Chondrocyte (in vitro differentiated cells): ENCODE measurements around the gene PPIE. TPM values are rescaled to one million over a fixed set of nuclear protein-coding genes. Genes with fewer than 3 reads are reported as not detected.
A peak's percentile ranks its signal among the peaks of the same experiment; 100 is the strongest.

Experiments
- DNase-seq: peaks from one replicate; pipeline ENCODE4 v3.0.0; 2021; ENCODE audit warnings: mixed read lengths, low spot score
- H3K27ac Mint-ChIP-seq: one replicate; pipeline ENCODE4 v1.8.0; 2021; ENCODE audit warnings: mild to moderate bottlenecking, moderate library complexity, mixed read lengths; ENCODE audit not compliant: unreplicated experiment
- H3K27me3 Mint-ChIP-seq: 2 replicates; pipeline ENCODE4 v1.8.0; 2021; ENCODE audit warnings: low read depth, mixed read lengths
- H3K36me3 Mint-ChIP-seq: 2 replicates; pipeline ENCODE4 v1.8.0; 2021; ENCODE audit warnings: low read depth, mixed read lengths
- H3K4me1 Mint-ChIP-seq: 2 replicates; pipeline ENCODE4 v1.8.0; 2021; ENCODE audit warnings: low read depth, mild to moderate bottlenecking, mixed read lengths
- H3K4me3 Mint-ChIP-seq: one replicate; pipeline ENCODE4 v1.8.0; 2021; ENCODE audit warnings: mild to moderate bottlenecking, moderate library complexity, mixed read lengths; ENCODE audit not compliant: unreplicated experiment
- H3K9me3 Mint-ChIP-seq: 2 replicates; pipeline ENCODE4 v1.8.0; 2021; ENCODE audit warnings: low read depth, mixed read lengths
- CTCF ChIP-seq: fragments of 200-600 bp; sonication (generic); IDR thresholded peaks from 2 replicates; pipeline ENCODE4 v1.5.0; 2021; ENCODE audit warnings: antibody characterized with exemption, mild to moderate bottlenecking, moderate library complexity
- total RNA-seq: library from RNA; stranded (reverse); gene quantifications from 3 replicates; pipeline ENCODE4 v1.2.1, GENCODE V29; 2021

The PPIE gene
- total RNA-seq, 1 donor from 2014 or later: 31.5 TPM

- peaks cover 2% of the 10 kb centered on the region for H3K36me3 Mint-ChIP-seq
- no peak overlapping the region for H3K27ac Mint-ChIP-seq
- no peak overlapping the region for H3K4me3 Mint-ChIP-seq
- TF ChIP-seq CTCF: peak; percentile 82
- H3K4me1 Mint-ChIP-seq: peaks cover 8% of the 10 kb centered on the region
- no peak for DNase-seq
- peaks cover 2% of the 10 kb centered on the region for H3K27me3 Mint-ChIP-seq
- peaks cover 3% of the 10 kb centered on the region for H3K9me3 Mint-ChIP-seq
These were observed 61.2 kb downstream of the PPIE start for GRCh38 chr1:39799770-39800470.

- Mint-ChIP-seq H3K4me1 (peaks cover 8% of the 10 kb centered on the region), H3K9me3 (peaks cover 6% of the 10 kb centered on the region), H3K27ac (no peak overlapping the region), H3K27me3 (peaks cover 2% of the 10 kb centered on the region), H3K36me3 (peaks cover 3% of the 10 kb centered on the region), H3K4me3 (no peak overlapping the region)
- no peak for DNase-seq
- no peak for TF ChIP-seq CTCF
These were observed 61.8 kb downstream of the PPIE start for GRCh38 chr1:39800471-39800835.

- H3K4me3 Mint-ChIP-seq: no peak overlapping the region
- peaks cover 9% of the 10 kb centered on the region for H3K9me3 Mint-ChIP-seq
- peaks cover 6% of the 10 kb centered on the region for H3K36me3 Mint-ChIP-seq
- H3K27ac Mint-ChIP-seq: no peak overlapping the region
- peaks cover 8% of the 10 kb centered on the region for H3K4me1 Mint-ChIP-seq
- H3K27me3 Mint-ChIP-seq: no peaks in the 10 kb centered on the region
- TF ChIP-seq CTCF: no peak
- DNase-seq: peak; percentile 51
These were observed 64.0 kb downstream of the PPIE start for GRCh38 chr1:39802496-39803260.

DNA sequence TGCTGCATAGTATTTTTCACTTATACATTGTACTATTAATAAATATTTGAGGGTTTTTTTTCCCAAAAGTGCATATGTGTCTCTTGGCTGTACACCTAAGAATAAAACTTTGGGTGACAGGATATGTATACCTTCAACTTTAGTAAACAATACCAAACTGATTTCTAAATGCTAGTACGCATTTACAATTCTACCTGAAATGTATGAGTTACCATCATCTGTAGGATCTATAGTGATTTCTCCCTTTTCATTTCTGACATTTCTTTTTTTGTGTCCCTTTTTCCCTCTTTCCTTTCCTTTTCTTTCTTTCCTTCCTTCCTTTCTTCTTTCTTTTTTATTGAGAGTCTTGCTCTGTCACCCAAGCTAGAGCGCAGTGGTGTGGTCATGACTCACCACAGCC lies 66.7 kb downstream of the PPIE start:
- peaks cover 6% of the 10 kb centered on the region for H3K36me3 Mint-ChIP-seq
- no peaks in the 10 kb centered on the region for H3K27me3 Mint-ChIP-seq
- DNase-seq: no peak
- TF ChIP-seq CTCF: no peak
- H3K4me3 Mint-ChIP-seq: no peak overlapping the region
- H3K27ac Mint-ChIP-seq: no peak overlapping the region
- peaks cover 9% of the 10 kb centered on the region for H3K9me3 Mint-ChIP-seq
- no peaks in the 10 kb centered on the region for H3K4me1 Mint-ChIP-seq

- DNase-seq: no peak
- Mint-ChIP-seq H3K36me3 (peaks cover 6% of the 10 kb centered on the region), H3K27me3 (no peaks in the 10 kb centered on the region), H3K4me1 (no peaks in the 10 kb centered on the region), H3K4me3 (no peak overlapping the region), H3K9me3 (peaks cover 9% of the 10 kb centered on the region), H3K27ac (no peak overlapping the region)
- no peak for TF ChIP-seq CTCF
These were observed 70.3 kb downstream of the PPIE start for GRCh38 chr1:39808784-39809517.
